Measurements from ENCODE around the gene SHROOM3.

- TF ChIP-seq CTBP1 (IDR thresholded peaks at IDR 0.05; ENCODE audit: borderline replicate concordance) (no peak), SP1 (IDR thresholded peaks at IDR 0.05) (no peak), NFRKB (IDR thresholded peaks at IDR 0.05) (no peak), SUZ12 (IDR thresholded peaks at IDR 0.05) (no peak), FOXM1 (IDR thresholded peaks at IDR 0.05; ENCODE audit: borderline replicate concordance) (no peak), TARDBP (IDR thresholded peaks at IDR 0.05) (no peak), LEF1 (IDR thresholded peaks at IDR 0.05; ENCODE audit: borderline replicate concordance) (no peak), L3MBTL2 (conservative IDR thresholded peaks at IDR 0.05) (no peak), PKNOX1 (IDR thresholded peaks at IDR 0.05) (no peak)
Measured at GRCh38 chr4:76487621-76488020, 52.6 kb downstream of the SHROOM3 start.
